ENCODE data around the gene SIGLEC1.

DNA sequence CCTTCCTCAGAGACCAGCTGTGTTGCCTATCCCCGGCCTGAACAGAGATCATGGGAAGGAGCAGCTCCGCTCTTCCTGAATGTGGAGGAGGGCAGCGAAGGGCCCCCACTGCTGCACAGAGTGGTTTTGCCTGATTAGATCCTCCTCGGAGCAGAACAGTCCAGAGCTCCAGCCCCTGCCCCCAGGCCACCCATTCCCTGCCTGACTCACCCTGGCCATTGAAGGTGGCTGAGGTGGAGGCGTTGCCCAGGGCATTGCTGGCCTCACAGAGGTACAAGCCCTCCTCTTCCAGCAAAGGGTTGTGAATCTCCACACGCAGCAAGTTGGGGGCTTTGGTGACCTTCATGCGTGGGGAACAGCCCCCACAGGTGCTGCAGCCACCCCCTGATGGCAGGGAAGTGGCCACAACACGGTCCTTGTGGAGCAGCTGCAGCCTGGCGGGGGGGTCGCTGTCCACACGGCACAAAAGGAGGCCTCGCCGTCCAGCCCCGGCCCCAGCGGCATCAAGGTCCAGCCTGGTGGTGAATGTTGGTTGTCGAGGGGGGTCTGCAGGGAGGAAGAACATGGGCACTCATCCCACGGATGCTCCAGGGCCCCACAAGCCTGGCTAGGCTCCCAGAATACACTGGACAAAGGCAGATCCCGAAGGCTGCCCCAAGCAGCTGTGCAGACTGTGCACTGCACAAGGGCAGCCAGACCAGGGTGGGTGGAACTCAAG lies 14.7 kb downstream of the SIGLEC1 start:
- TF ChIP-seq CTCF (IDR thresholded peaks at IDR 0.05; ENCODE audit: control extremely low read depth in 1 of 3, insufficient read depth in 1 of 3, low read depth in 1 of 3, low read length in 3 of 3) (no peak), EGR1 (IDR thresholded peaks at IDR 0.05; ENCODE audit: borderline replicate concordance, low read depth, low read length) (no peak), CHD2 (IDR thresholded peaks at IDR 0.05; ENCODE audit: low read length) (no peak), RAD21 (IDR thresholded peaks at IDR 0.05 in 1 of 2, conservative IDR thresholded peaks at IDR 0.05 in 1 of 2; ENCODE audit: low read depth in 2 of 2, low read length in 2 of 2) (no peak), POLR2A (IDR thresholded peaks at IDR 0.05; ENCODE audit: control extremely low read depth in 1 of 2, low read depth in 2 of 2, low read length in 2 of 2) (no peak), MAX (IDR thresholded peaks at IDR 0.05) (no peak), EZH2 (IDR thresholded peaks at IDR 0.05; ENCODE audit: low read depth, low read length, severe bottlenecking) (no peak), YY1 (IDR thresholded peaks at IDR 0.05; ENCODE audit: low read depth, low read length) (no peak), SP2 (IDR thresholded peaks at IDR 0.05; ENCODE audit: low read length) (no peak)

Measured in H1 (cell line).